Activated T-helper 1 cell treated with anti-CD3 and anti-CD28 coated beads, Interleukin-12 subunit alpha, Interleukin-12 subunit beta, Interleukin-2, Interleukin-4 antibody, amounts not matched to agents 30 ng/mL and 10 ng/mL and 1 ng/mL, durations not matched to agents 14 hours and 24 hours and 36 hours (primary cell): ENCODE data around the gene WASHC4. TPM values are rescaled to one million over a fixed set of nuclear protein-coding genes. Genes with fewer than 3 reads are reported as not detected.

ENCODE experiments used
- DNase-seq: peaks from one replicate; pipeline ENCODE4 v3.0.0; 2021; ENCODE audit warnings: low spot score
- H3K27ac Mint-ChIP-seq: one replicate; pipeline ENCODE4 v1.8.0; 2021; ENCODE audit warnings: mild to moderate bottlenecking, mixed read lengths
- H3K27me3 Mint-ChIP-seq: one replicate; pipeline ENCODE4 v1.8.0; 2022; ENCODE audit warnings: mild to moderate bottlenecking, moderate library complexity, mixed read lengths; ENCODE audit not compliant: insufficient read depth
- H3K36me3 Mint-ChIP-seq: one replicate; pipeline ENCODE4 v1.8.0; 2021; ENCODE audit warnings: low read depth, mixed read lengths
- H3K4me1 Mint-ChIP-seq: one replicate; pipeline ENCODE4 v1.8.0; 2021; ENCODE audit warnings: low read depth, mixed read lengths
- H3K4me3 Mint-ChIP-seq: one replicate; pipeline ENCODE4 v1.8.0; 2021; ENCODE audit warnings: mild to moderate bottlenecking, moderate library complexity, mixed read lengths
- H3K9me3 Mint-ChIP-seq: one replicate; pipeline ENCODE4 v1.8.0; 2021; ENCODE audit warnings: mixed read lengths
- intact Hi-C: fragments of 100-400 bp; cut with micrococcal nuclease; formaldehyde crosslinking; loops from one replicate; pipeline ENCODE4 v1.15.1; 2024
- total RNA-seq: library from RNA; stranded (reverse); gene quantifications from 2 replicates; pipeline ENCODE4 v1.2.3, GENCODE V29; 2022

WASHC4 gene
- total RNA-seq, 1 donor from 2014 or later: 34.5 TPM

- intact Hi-C loops: no loop called here
- no peaks in the 10 kb centered on the region for H3K27me3 Mint-ChIP-seq
- no peaks in the 10 kb centered on the region for H3K9me3 Mint-ChIP-seq
- H3K36me3 Mint-ChIP-seq: peaks cover 42% of the 10 kb centered on the region
- H3K27ac Mint-ChIP-seq: no peak overlapping the region
- H3K4me1 Mint-ChIP-seq: peaks cover 9% of the 10 kb centered on the region
- no peak overlapping the region for H3K4me3 Mint-ChIP-seq
- no peak for DNase-seq
Observed at GRCh38 chr12:105141320-105141922, 33.9 kb downstream of the WASHC4 start.

DNA sequence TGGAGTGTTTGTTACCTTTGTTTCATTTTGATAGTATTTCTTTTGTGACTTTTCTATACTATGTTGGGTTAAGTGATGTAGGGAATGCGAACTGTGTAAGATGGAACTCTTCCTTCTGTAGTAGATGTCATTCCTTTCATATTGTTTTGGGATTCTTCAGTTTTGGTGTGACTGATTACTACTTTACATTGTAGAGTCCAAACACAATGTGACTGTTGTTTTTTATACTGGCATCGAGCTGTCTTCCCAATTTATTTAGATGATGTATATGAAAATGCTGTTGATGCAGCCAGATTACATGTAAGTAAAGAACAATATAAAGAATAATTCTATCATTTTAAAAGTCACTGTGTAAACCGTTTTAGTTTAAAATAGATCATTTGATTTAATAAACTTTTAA, 34.7 kb downstream of the WASHC4 start:
- DNase-seq: no peak
- H3K4me3 Mint-ChIP-seq: no peak overlapping the region
- peaks cover 40% of the 10 kb centered on the region for H3K36me3 Mint-ChIP-seq
- H3K27me3 Mint-ChIP-seq: no peaks in the 10 kb centered on the region
- H3K4me1 Mint-ChIP-seq: peaks cover 6% of the 10 kb centered on the region
- intact Hi-C loops: no loop called here
- H3K9me3 Mint-ChIP-seq: no peaks in the 10 kb centered on the region
- H3K27ac Mint-ChIP-seq: no peak overlapping the region

DNA sequence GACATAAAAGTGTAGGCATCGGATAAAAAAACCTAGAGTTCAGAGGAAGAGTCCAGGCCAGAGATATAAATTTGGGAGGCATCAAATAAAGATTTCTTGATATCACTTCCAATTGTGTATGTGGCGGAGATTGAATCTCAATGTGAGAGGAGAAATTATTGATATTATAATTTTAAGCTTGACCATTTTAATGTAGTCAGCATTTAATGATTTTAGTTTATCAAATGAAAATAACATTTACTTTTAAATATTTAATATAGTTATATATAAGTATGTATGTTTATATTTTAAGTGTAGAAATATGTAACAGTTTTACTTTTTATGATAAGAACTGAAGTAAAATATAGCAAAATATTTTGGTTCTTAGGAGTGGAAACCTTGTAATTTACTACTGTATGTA, 48.7 kb downstream of the WASHC4 start:
- H3K36me3 Mint-ChIP-seq: peaks cover 38% of the 10 kb centered on the region
- H3K4me1 Mint-ChIP-seq: no peaks in the 10 kb centered on the region
- H3K4me3 Mint-ChIP-seq: no peak overlapping the region
- H3K27me3 Mint-ChIP-seq: no peaks in the 10 kb centered on the region
- no peak overlapping the region for H3K27ac Mint-ChIP-seq
- DNase-seq: no peak
- intact Hi-C loops: no loop called here
- H3K9me3 Mint-ChIP-seq: no peaks in the 10 kb centered on the region

DNA sequence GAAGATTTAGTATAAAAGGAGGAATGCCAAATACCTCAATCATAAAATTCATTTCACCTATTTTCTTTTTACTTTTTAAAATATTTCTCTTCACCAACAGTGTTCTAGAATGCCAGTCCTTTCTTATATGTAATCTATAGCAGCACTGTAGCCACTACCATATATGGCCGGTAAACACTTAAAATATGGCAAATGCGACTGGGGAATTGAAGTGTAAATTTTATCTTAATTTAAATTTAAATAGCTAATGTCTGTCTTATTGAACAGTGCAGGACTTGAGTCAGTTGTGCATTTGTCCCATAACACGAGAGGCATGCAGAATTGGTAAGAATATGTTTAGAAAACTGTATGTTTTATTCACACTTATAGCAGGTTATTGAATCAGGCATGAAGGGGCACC, 50.1 kb downstream of the WASHC4 start:
- intact Hi-C loops: no loop called here
- no peaks in the 10 kb centered on the region for H3K27me3 Mint-ChIP-seq
- no peak overlapping the region for H3K27ac Mint-ChIP-seq
- no peak for DNase-seq
- no peaks in the 10 kb centered on the region for H3K4me1 Mint-ChIP-seq
- no peak overlapping the region for H3K4me3 Mint-ChIP-seq
- no peaks in the 10 kb centered on the region for H3K9me3 Mint-ChIP-seq
- H3K36me3 Mint-ChIP-seq: peaks cover 39% of the 10 kb centered on the region

DNA sequence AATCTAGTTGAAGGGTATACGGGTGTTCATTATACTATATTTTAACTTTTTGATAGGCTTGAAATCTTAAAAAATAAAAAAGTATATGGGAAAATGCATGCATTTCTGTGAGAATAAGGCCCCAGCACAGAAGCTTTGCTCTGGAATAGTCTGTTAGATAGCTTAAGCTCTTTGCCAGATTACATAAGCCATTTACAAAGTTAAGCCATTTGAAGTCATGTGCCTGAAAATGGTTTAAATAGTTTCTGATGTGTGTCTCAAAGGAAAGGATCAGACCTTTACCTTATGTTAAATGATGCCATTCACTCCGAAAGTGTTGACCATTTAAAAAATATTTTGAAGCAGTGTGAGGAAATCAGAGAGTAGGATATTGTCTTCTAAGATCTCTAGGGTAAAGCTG, 51.3 kb downstream of the WASHC4 start:
- DNase-seq: no peak
- Mint-ChIP-seq H3K27ac (no peak overlapping the region), H3K9me3 (no peaks in the 10 kb centered on the region), H3K36me3 (peaks cover 41% of the 10 kb centered on the region), H3K4me3 (no peak overlapping the region), H3K27me3 (no peaks in the 10 kb centered on the region), H3K4me1 (no peaks in the 10 kb centered on the region)
- intact Hi-C loops: no loop called here

DNA sequence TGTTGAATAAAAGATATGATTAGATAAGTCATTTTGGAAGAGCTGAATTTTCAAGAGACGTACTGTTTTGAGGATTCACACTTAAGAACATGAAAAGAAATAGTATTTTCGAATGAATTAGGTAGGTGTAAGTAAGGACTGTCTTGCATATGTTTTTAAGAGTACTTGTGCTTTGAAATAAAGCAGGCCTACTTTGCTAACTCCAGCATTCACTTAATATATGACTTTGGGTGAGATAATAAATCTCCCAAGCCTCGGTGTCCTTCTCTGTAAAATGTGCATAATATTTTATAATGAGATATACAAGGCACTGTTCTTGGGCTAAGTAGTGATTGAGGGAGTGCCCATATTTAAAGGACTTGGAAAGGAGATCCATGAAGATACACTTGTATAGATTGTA, 54.6 kb downstream of the WASHC4 start:
- Mint-ChIP-seq H3K9me3 (no peaks in the 10 kb centered on the region), H3K4me3 (no peak overlapping the region), H3K27me3 (no peaks in the 10 kb centered on the region), H3K27ac (no peak overlapping the region), H3K36me3 (peaks cover 31% of the 10 kb centered on the region), H3K4me1 (no peaks in the 10 kb centered on the region)
- DNase-seq: no peak
- intact Hi-C loops: no loop called here

- DNase-seq: no peak
- H3K9me3 Mint-ChIP-seq: no peaks in the 10 kb centered on the region
- no peak overlapping the region for H3K27ac Mint-ChIP-seq
- H3K4me1 Mint-ChIP-seq: no peaks in the 10 kb centered on the region
- H3K4me3 Mint-ChIP-seq: no peak overlapping the region
- H3K27me3 Mint-ChIP-seq: no peaks in the 10 kb centered on the region
- intact Hi-C loops: no loop called here
- peaks cover 30% of the 10 kb centered on the region for H3K36me3 Mint-ChIP-seq
Observed at GRCh38 chr12:105164068-105164467, 56.5 kb downstream of the WASHC4 start.

GRCh38 chr12:105166736-105167135, 59.2 kb downstream of the WASHC4 start:
- no peak for DNase-seq
- intact Hi-C loops: no loop called here
- peaks cover 29% of the 10 kb centered on the region for H3K36me3 Mint-ChIP-seq
- H3K4me3 Mint-ChIP-seq: no peak overlapping the region
- H3K27me3 Mint-ChIP-seq: no peaks in the 10 kb centered on the region
- H3K27ac Mint-ChIP-seq: no peak overlapping the region
- no peaks in the 10 kb centered on the region for H3K4me1 Mint-ChIP-seq
- H3K9me3 Mint-ChIP-seq: no peaks in the 10 kb centered on the region

- intact Hi-C loops: no loop called here
- Mint-ChIP-seq H3K27ac (no peak overlapping the region), H3K36me3 (peaks cover 25% of the 10 kb centered on the region), H3K9me3 (no peaks in the 10 kb centered on the region), H3K27me3 (no peaks in the 10 kb centered on the region), H3K4me3 (no peak overlapping the region), H3K4me1 (no peaks in the 10 kb centered on the region)
- DNase-seq: no peak
Observed at GRCh38 chr12:105167346-105167745, 59.8 kb downstream of the WASHC4 start.

- H3K27ac Mint-ChIP-seq: no peak overlapping the region
Observed at GRCh38 chr12:105168006-105168405, 60.5 kb downstream of the WASHC4 start.

DNA sequence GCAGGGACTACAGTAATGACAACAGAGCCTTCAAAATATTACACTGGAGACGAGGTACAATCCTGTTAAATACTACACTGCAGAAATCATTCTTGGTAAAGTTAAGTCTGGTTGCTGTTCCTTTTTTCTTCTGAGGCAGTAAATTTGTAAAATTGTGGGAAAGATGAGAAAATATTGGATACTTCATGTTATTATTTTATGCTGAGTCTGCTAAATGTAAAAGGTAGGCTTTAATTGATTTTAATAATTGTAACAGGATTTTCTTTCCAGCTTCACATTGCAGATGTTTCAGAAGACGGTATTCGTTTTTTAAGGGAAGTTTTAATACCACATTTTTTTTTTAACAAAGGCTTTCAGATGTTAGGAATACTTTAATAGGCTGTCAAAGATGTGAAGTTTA, 62.6 kb downstream of the WASHC4 start:
- no peak for DNase-seq
- Mint-ChIP-seq H3K9me3 (no peaks in the 10 kb centered on the region), H3K4me3 (no peak overlapping the region), H3K36me3 (peaks cover 23% of the 10 kb centered on the region), H3K27ac (no peak overlapping the region), H3K4me1 (no peaks in the 10 kb centered on the region), H3K27me3 (no peaks in the 10 kb centered on the region)
- intact Hi-C loops: no loop called here

More at GRCh38 chr12:105168006-105168405, 60.5 kb downstream of the WASHC4 start:
- Mint-ChIP-seq H3K4me3 (no peak overlapping the region), H3K4me1 (no peaks in the 10 kb centered on the region), H3K36me3 (peaks cover 24% of the 10 kb centered on the region), H3K9me3 (no peaks in the 10 kb centered on the region), H3K27me3 (no peaks in the 10 kb centered on the region)
- intact Hi-C loops: no loop called here
- DNase-seq: no peak

- no peak overlapping the region for H3K4me3 Mint-ChIP-seq
- H3K4me1 Mint-ChIP-seq: no peaks in the 10 kb centered on the region
- H3K36me3 Mint-ChIP-seq: peaks cover 31% of the 10 kb centered on the region
- DNase-seq: no peak
- no peak overlapping the region for H3K27ac Mint-ChIP-seq
- H3K27me3 Mint-ChIP-seq: no peaks in the 10 kb centered on the region
- H3K9me3 Mint-ChIP-seq: no peaks in the 10 kb centered on the region
- intact Hi-C loops: no loop called here
Observed at GRCh38 chr12:105171691-105172436, 64.3 kb downstream of the WASHC4 start.

- Mint-ChIP-seq H3K36me3 (peaks cover 38% of the 10 kb centered on the region), H3K27me3 (no peaks in the 10 kb centered on the region), H3K27ac (no peak overlapping the region), H3K9me3 (no peaks in the 10 kb centered on the region), H3K4me3 (no peak overlapping the region), H3K4me1 (no peaks in the 10 kb centered on the region)
- intact Hi-C loops: loop anchor here (5.0 kb wide), 1 partner anchor 207 kb away; no protein-coding TSS in a partner anchor
- DNase-seq: no peak
Observed at GRCh38 chr12:105175397-105175990, 68.0 kb downstream of the WASHC4 start.
